NCI-H2107 treated with DMSO at 0.1 percent for 48 hours (cell line): ENCODE measurements around the gene PCBP4.
"Not testable (repeated sequence)": the region's sequence is repeated elsewhere in the genome, so short reads cannot be mapped to it uniquely, and the experiment has no call there.

ENCODE experiments used
- DNase-seq: peaks from one replicate; lab custom pipeline; 2025; ENCODE audit not compliant: unreplicated experiment; lab: John Stamatoyannopoulos, UW

The PCBP4 gene

GRCh38 chr3:51994530-51994929, 27.3 kb upstream of the PCBP4 start:
- DNase-seq, result no peak

GRCh38 chr3:51993657-51994056, 26.4 kb upstream of the PCBP4 start:
- not testable (repeated sequence) for DNase-seq

- DNase-seq, result no peak
These were observed 24.9 kb upstream of the PCBP4 start for GRCh38 chr3:51992017-51992682.

GRCh38 chr3:51990501-51990971, 23.3 kb upstream of the PCBP4 start:
- not testable (repeated sequence) for DNase-seq

- DNase-seq, result no peak
These were observed 21.3 kb upstream of the PCBP4 start for GRCh38 chr3:51988286-51989146.

GRCh38 chr3:51987568-51987967, 20.3 kb upstream of the PCBP4 start:
- DNase-seq, result no peak

GRCh38 chr3:51986010-51986947, 19.0 kb upstream of the PCBP4 start:
- no peak for DNase-seq

GRCh38 chr3:51985063-51985462, 17.8 kb upstream of the PCBP4 start:
- DNase-seq, result no peak

- DNase-seq, result no peak
These were observed 17.0 kb upstream of the PCBP4 start for GRCh38 chr3:51984269-51984647.

- DNase-seq, result no peak
These were observed 16.5 kb upstream of the PCBP4 start for GRCh38 chr3:51983578-51984268.

GRCh38 chr3:51982838-51983577, 15.8 kb upstream of the PCBP4 start, which contains the start of gene ACY1:
Gene ACY1 (plus strand): TSS chr3:51983535. CDS start chr3:51984065, 530 bp downstream.
- no peak for DNase-seq

GRCh38 chr3:51982352-51982837, 15.1 kb upstream of the PCBP4 start:
- no peak for DNase-seq

GRCh38 chr3:51980253-51980652, 13.0 kb upstream of the PCBP4 start:
- DNase-seq, result no peak

GRCh38 chr3:51978143-51978502, 10.9 kb upstream of the PCBP4 start:
- no peak for DNase-seq

GRCh38 chr3:51977446-51978142, 10.3 kb upstream of the PCBP4 start:
- DNase-seq, result no peak

- no peak for DNase-seq
These were observed 8.7 kb upstream of the PCBP4 start for GRCh38 chr3:51975852-51976549.

GRCh38 chr3:51974963-51975851, 8.0 kb upstream of the PCBP4 start, which contains the start of gene ABHD14A:
Gene ABHD14A (plus strand): TSS chr3:51975064. CDS start chr3:51975136, 72 bp downstream.
- no peak for DNase-seq
